ENCODE results near the gene TXNDC9.

- TF ChIP-seq HDGF (IDR thresholded peaks at IDR 0.05; ENCODE audit: borderline replicate concordance) (no peak), ELF4 (IDR thresholded peaks at IDR 0.05) (no peak), BHLHE40 (IDR thresholded peaks at IDR 0.05; ENCODE audit: borderline replicate concordance) (no peak), FOXM1 (IDR thresholded peaks at IDR 0.05; ENCODE audit: borderline replicate concordance) (no peak), SP1 (IDR thresholded peaks at IDR 0.05) (no peak)
These were observed 4.6 kb upstream of the TXNDC9 start for GRCh38 chr2:99340669-99341236.
